ENCODE results near the gene RAB44. TPM values are rescaled to one million over a fixed set of nuclear protein-coding genes. Genes with fewer than 3 reads are reported as not detected.

Gene RAB44
- total RNA-seq, 1 experiment from 2014 or later = 0.05 TPM

GRCh38 chr6:36649701-36650484 is 47.7 kb upstream of the RAB44 start:
- Histone ChIP-seq H3K4me3 (replicated peaks in 1 of 2; ENCODE audit: low read depth in 1 of 2, low read length in 2 of 2) (no peak overlapping the region), H3K79me2 (ENCODE audit: insufficient read depth, low read length) (no peaks in the 10 kb centered on the region), H3K9ac (ENCODE audit: low read length) (no peak overlapping the region), H3K4me1 (ENCODE audit: control insufficient read depth in 1 of 2, insufficient read depth in 2 of 2, low read length in 2 of 2) (peaks cover 17 to 24% of the 10 kb centered on the region in 2 experiments; a peak in 3 of 4 replicates), H3K9me3 (ENCODE audit: control insufficient read depth in 1 of 2, insufficient read depth in 1 of 2, low read depth in 1 of 2, low read length in 2 of 2) (no peaks in the 10 kb centered on the region), H3K27me3 (ENCODE audit: insufficient read depth, low read length) (no peaks in the 10 kb centered on the region), H3K4me2 (ENCODE audit: low read length) (peak overlapping the region; percentile 10), H2AFZ (ENCODE audit: low read depth, low read length, poor library complexity, severe bottlenecking) (peak overlapping the region; percentile 6), H4K20me1 (ENCODE audit: insufficient read depth) (no peaks in the 10 kb centered on the region), H3K36me3 (ENCODE audit: control insufficient read depth in 1 of 2, insufficient read depth in 2 of 2, low read length in 2 of 2) (no peaks in the 10 kb centered on the region), H3K27ac (ENCODE audit: low read depth, low read length) (no peak overlapping the region; the same call in 1 of the 2 replicates), H3K9me2 (ENCODE audit: insufficient read depth) (no peaks in the 10 kb centered on the region)
- ChIA-PET POLR2A (interaction anchor here (0.9 to 1.2 kb wide), 2 partner anchors 13 to 17 kb away, joined by 3 read pairs; no protein-coding TSS in a partner anchor), CTCF (interaction anchor here (0.6 kb wide), 1 partner anchor 9 kb away, joined by 4 read pairs; no protein-coding TSS in a partner anchor), RAD21 (ENCODE audit: low non-redundant PET in 1 of 2, low total read pairs in 2 of 2, uncharacterized antibody in 2 of 2, unreplicated experiment in 2 of 2) (no interaction called here)
- DNase-seq (ENCODE audit: low read depth, low spot score) = no peak
- TF ChIP-seq ZNF274 (IDR thresholded peaks at IDR 0.05; ENCODE audit: low read depth, low read length) (no peak), SP1 (IDR thresholded peaks at IDR 0.05; ENCODE audit: low read depth) (no peak), CEBPB (IDR thresholded peaks at IDR 0.05; ENCODE audit: low read depth) (peak; percentile 37; the same call in 1 of the 2 replicates), CBX3 (IDR thresholded peaks at IDR 0.05; ENCODE audit: low read depth) (no peak), EZH2phosphoT487 (IDR thresholded peaks at IDR 0.05; ENCODE audit: borderline replicate concordance) (no peak), JUND (IDR thresholded peaks at IDR 0.05) (no peak), ELF1 (IDR thresholded peaks at IDR 0.05; ENCODE audit: borderline replicate concordance, low read depth) (no peak), REST (IDR thresholded peaks at IDR 0.05; ENCODE audit: low read depth) (no peak)
- intact Hi-C loops (cut with micrococcal nuclease) = no loop called here
- BruUV-seq (replicated peaks) = no TSS peak
- peak; percentile 39 for ATAC-seq

Measured in HCT116 (cell line).